Liver (tissue), 3 donors: ENCODE measurements around the gene NNT.

ENCODE experiments used
- EGR1 ChIP-seq, 2 donors: IDR thresholded peaks; 2 replicates each; pipeline ENCODE4 v1.6.1; 2016 to 2018; ENCODE audit warnings: antibody characterized with exemption in 2 of 2, low read depth in 2 of 2
- SP1 ChIP-seq: IDR thresholded peaks from 2 replicates; pipeline ENCODE4 v1.6.1; 2018; ENCODE audit warnings: antibody characterized with exemption, mild to moderate bottlenecking
- TF ChIP-seq, protein P1 (sequence below): fragments of 150-350 bp; IDR thresholded peaks from 2 replicates; pipeline ENCODE4 v1.5.1; 2017; ENCODE audit warnings: improper control_type of control experiment, low read depth, low read length; ENCODE audit not compliant: missing input control
- TF ChIP-seq, protein P2 (sequence below): IDR thresholded peaks from 2 replicates; pipeline ENCODE4 v1.6.1; 2016; ENCODE audit warnings: antibody characterized with exemption, mild to moderate bottlenecking
- TF ChIP-seq, protein P3 (sequence below): IDR thresholded peaks from 2 replicates; pipeline ENCODE4 v1.6.1; 2016; ENCODE audit warnings: antibody characterized with exemption
- donor health status: healthy.
- donor health status: healthy.

DNA sequence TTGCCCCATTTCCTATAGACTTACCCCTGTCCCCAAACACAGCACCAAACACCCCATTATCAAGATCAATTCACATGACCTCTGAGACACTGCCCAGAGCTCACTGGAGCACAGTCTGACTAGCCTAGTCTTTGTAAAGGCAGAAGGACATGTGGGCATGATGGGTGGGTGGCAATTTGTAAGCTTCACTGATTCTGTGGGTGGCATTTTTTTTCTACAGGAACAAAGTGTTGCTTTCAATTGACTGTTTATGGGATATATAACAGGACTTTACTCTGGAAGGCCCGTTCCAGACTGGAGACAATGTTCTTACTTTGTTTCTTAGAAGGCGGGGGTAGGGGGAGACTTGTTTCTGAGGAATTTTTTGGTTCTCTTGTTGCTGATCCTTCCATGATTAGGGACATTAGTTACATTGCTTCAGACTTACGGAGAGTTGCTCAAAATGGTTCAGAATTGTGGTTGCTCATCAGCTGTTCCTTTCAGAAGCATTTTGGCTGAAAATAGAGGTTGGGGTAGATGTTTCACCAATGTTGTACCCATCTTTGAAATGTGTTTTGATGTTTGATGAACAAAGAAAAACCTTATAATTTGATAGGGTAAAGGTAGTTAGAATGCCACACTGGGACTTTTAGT is 20.2 kb downstream of the NNT start:
- no peak for TF ChIP-seq SP1
- TF ChIP-seq, protein P1, sequence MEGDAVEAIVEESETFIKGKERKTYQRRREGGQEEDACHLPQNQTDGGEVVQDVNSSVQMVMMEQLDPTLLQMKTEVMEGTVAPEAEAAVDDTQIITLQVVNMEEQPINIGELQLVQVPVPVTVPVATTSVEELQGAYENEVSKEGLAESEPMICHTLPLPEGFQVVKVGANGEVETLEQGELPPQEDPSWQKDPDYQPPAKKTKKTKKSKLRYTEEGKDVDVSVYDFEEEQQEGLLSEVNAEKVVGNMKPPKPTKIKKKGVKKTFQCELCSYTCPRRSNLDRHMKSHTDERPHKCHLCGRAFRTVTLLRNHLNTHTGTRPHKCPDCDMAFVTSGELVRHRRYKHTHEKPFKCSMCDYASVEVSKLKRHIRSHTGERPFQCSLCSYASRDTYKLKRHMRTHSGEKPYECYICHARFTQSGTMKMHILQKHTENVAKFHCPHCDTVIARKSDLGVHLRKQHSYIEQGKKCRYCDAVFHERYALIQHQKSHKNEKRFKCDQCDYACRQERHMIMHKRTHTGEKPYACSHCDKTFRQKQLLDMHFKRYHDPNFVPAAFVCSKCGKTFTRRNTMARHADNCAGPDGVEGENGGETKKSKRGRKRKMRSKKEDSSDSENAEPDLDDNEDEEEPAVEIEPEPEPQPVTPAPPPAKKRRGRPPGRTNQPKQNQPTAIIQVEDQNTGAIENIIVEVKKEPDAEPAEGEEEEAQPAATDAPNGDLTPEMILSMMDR = no peak
- TF ChIP-seq, protein P2, sequence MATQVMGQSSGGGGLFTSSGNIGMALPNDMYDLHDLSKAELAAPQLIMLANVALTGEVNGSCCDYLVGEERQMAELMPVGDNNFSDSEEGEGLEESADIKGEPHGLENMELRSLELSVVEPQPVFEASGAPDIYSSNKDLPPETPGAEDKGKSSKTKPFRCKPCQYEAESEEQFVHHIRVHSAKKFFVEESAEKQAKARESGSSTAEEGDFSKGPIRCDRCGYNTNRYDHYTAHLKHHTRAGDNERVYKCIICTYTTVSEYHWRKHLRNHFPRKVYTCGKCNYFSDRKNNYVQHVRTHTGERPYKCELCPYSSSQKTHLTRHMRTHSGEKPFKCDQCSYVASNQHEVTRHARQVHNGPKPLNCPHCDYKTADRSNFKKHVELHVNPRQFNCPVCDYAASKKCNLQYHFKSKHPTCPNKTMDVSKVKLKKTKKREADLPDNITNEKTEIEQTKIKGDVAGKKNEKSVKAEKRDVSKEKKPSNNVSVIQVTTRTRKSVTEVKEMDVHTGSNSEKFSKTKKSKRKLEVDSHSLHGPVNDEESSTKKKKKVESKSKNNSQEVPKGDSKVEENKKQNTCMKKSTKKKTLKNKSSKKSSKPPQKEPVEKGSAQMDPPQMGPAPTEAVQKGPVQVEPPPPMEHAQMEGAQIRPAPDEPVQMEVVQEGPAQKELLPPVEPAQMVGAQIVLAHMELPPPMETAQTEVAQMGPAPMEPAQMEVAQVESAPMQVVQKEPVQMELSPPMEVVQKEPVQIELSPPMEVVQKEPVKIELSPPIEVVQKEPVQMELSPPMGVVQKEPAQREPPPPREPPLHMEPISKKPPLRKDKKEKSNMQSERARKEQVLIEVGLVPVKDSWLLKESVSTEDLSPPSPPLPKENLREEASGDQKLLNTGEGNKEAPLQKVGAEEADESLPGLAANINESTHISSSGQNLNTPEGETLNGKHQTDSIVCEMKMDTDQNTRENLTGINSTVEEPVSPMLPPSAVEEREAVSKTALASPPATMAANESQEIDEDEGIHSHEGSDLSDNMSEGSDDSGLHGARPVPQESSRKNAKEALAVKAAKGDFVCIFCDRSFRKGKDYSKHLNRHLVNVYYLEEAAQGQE = no peak
- TF ChIP-seq, protein P3, sequence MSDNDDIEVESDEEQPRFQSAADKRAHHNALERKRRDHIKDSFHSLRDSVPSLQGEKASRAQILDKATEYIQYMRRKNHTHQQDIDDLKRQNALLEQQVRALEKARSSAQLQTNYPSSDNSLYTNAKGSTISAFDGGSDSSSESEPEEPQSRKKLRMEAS = no peak
- no peak for TF ChIP-seq EGR1 (IDR thresholded peaks at IDR 0.05; ENCODE audit: low read depth in 2 of 2)
